Fibroblast of gingiva (primary cell): ENCODE data around the gene SSBP3.

Source experiments
- DNase-seq: peaks from one replicate; pipeline ENCODE4 v3.0.0-alpha.2; 2011; ENCODE audit warnings: low read depth

The SSBP3 gene

DNA sequence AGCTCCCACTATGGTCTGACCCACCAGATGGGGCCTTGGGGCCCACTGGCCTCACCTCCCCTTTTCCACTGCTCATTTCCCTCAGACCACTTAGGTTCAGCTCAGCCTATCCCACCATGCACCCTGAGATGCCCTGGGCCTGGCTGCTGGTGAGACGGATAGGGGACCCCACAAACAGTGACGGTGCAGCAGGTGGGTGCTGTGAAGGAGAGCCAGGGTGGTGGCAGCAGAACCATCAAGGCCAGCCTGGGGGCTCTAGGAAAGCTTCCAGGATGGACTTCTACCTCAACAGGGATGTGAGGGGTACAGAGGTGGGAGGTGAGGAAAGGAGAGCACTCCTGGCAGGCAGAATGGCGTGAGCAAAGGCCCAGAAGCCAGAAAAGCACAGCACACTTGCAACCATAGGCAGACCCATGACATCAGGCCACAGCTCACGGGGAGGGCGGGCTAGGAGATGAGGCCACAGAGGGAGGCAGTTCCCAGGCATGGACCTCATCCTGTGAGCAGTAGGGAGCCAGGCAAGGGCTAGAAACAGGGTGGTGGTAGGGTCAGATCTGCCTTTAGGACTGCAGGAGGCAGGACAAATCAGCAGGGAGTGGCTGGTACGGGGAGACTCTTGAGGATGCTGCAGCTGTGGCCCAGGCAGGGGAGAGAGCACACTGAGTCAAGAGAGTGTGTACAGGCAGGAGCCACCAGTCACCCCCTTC lies 229.4 kb downstream of the SSBP3 start:
- no peak for DNase-seq
